Neuronal stem cell (in vitro differentiated cells): ENCODE data around the gene TRAP1.

ENCODE experiments used
- DNase-seq: peaks from one replicate; pipeline ENCODE4 v3.0.0-alpha.2; 2013; ENCODE audit warnings: low spot score
- H2AFZ ChIP-seq: one replicate; pipeline ENCODE4 v1.6.1; 2013; ENCODE audit warnings: mild to moderate bottlenecking, low read length, inconsistent platforms
- H2AK5ac ChIP-seq: 2 replicates; pipeline ENCODE4 v1.6.1; 2013; ENCODE audit warnings: low read depth, mild to moderate bottlenecking, inconsistent platforms, low read length, moderate library complexity, mixed read lengths
- H2BK120ac ChIP-seq: 2 replicates; pipeline ENCODE4 v1.6.1; 2013; ENCODE audit warnings: low read depth, mild to moderate bottlenecking, inconsistent platforms, low read length, moderate library complexity, mixed read lengths
- H2BK12ac ChIP-seq: one replicate; pipeline ENCODE4 v1.6.1; 2013; ENCODE audit warnings: low read length, inconsistent platforms
- H2BK15ac ChIP-seq: 2 replicates; pipeline ENCODE4 v1.6.1; 2013; ENCODE audit warnings: mild to moderate bottlenecking, low read length, inconsistent platforms, mixed read lengths
- H2BK5ac ChIP-seq: one replicate; pipeline ENCODE4 v1.6.1; 2013; ENCODE audit warnings: inconsistent platforms, mild to moderate bottlenecking, low read length, moderate library complexity
- H3K14ac ChIP-seq: one replicate; pipeline ENCODE4 v1.6.1; 2013; ENCODE audit warnings: low read length, inconsistent platforms
- H3K18ac ChIP-seq: 2 replicates; pipeline ENCODE4 v1.6.1; 2013; ENCODE audit warnings: low read length, inconsistent platforms
- H3K23ac ChIP-seq: 2 replicates; pipeline ENCODE4 v1.6.1; 2013; ENCODE audit warnings: low read depth, mild to moderate bottlenecking, mixed read lengths, low read length, inconsistent platforms; ENCODE audit not compliant: poor library complexity
- H3K27ac ChIP-seq: replicated peaks from 3 replicates; pipeline ENCODE4 v1.5.1; 2013; ENCODE audit warnings: low read length, inconsistent platforms
- H3K27me3 ChIP-seq, 3 experiments: 2 replicates each; pipeline ENCODE4 v1.6.1; 2013; ENCODE audit warnings: low read length in 3 of 3, mild to moderate bottlenecking in 2 of 3, inconsistent platforms in 1 of 3, low read depth in 1 of 3, mixed read lengths in 1 of 3, moderate library complexity in 1 of 3; ENCODE audit not compliant: control insufficient read depth in 3 of 3, insufficient read depth in 3 of 3
- H3K36me3 ChIP-seq, 2 donors: replicated peaks in 1 of 2; 2 replicates each; pipeline ENCODE4 v1.6.1; 2013; ENCODE audit warnings: low read length in 2 of 2; ENCODE audit not compliant: control insufficient read depth in 2 of 2, insufficient read depth in 2 of 2
- H3K4ac ChIP-seq: 2 replicates; pipeline ENCODE4 v1.6.1; 2013; ENCODE audit warnings: inconsistent platforms, mild to moderate bottlenecking, low read length, moderate library complexity
- H3K4me1 ChIP-seq, 2 donors: 1 replicate in 1 of 2; 2 replicates in 1 of 2; pipeline ENCODE4 v1.6.1; 2013; ENCODE audit warnings: low read length in 2 of 2, low read depth in 1 of 2; ENCODE audit not compliant: control insufficient read depth in 2 of 2, insufficient read depth in 1 of 2
- H3K4me2 ChIP-seq: one replicate; pipeline ENCODE4 v1.6.1; 2013; ENCODE audit warnings: mild to moderate bottlenecking, low read length, inconsistent platforms; ENCODE audit not compliant: insufficient read depth, poor library complexity, severe bottlenecking
- H3K4me3 ChIP-seq, 2 donors: 2 replicates each; pipeline ENCODE4 v1.5.1; 2013; ENCODE audit warnings: low read length in 2 of 2, mild to moderate bottlenecking in 2 of 2, inconsistent platforms in 1 of 2, moderate library complexity in 1 of 2
- H3K79me1 ChIP-seq: one replicate; pipeline ENCODE4 v1.6.1; 2013; ENCODE audit warnings: low read depth, mild to moderate bottlenecking, inconsistent platforms, low read length, moderate library complexity
- H3K9ac ChIP-seq: one replicate; pipeline ENCODE4 v1.6.1; 2013; ENCODE audit warnings: mild to moderate bottlenecking, low read depth, low read length, inconsistent platforms; ENCODE audit not compliant: poor library complexity
- H3K9me3 ChIP-seq, 2 donors: replicated peaks in 1 of 2; 2 replicates each; pipeline versions ENCODE3 to v1.6.1; 2013; ENCODE audit warnings: low read length in 2 of 2, mild to moderate bottlenecking in 2 of 2, inconsistent platforms in 1 of 2, low read depth in 1 of 2, mixed read lengths in 1 of 2, moderate library complexity in 1 of 2; ENCODE audit not compliant: control insufficient read depth in 2 of 2, insufficient read depth in 1 of 2
- H4K8ac ChIP-seq: one replicate; pipeline ENCODE4 v1.6.1; 2013; ENCODE audit warnings: low read depth, mild to moderate bottlenecking, inconsistent platforms, low read length, moderate library complexity
- H4K91ac ChIP-seq: one replicate; pipeline ENCODE4 v1.6.1; 2013; ENCODE audit warnings: low read length, low read depth, mild to moderate bottlenecking, inconsistent platforms; ENCODE audit not compliant: poor library complexity
- WGBS, 2 donors: extraction: QIAGEN DNeasy Blood & Tissue Kit; methylation state at CpG; one replicate each; pipeline ENCODE4 v1.1.7; 2013; ENCODE audit warnings: missing lambda C conversion rate in 2 of 2, mixed read lengths in 1 of 2; ENCODE audit not compliant: insufficient read length in 2 of 2, insufficient replicate concordance in 1 of 2; ENCODE audit errors: extremely low coverage in 2 of 2; 5-methylcytosine and 5-hydroxymethylcytosine counted together

The TRAP1 gene

DNA sequence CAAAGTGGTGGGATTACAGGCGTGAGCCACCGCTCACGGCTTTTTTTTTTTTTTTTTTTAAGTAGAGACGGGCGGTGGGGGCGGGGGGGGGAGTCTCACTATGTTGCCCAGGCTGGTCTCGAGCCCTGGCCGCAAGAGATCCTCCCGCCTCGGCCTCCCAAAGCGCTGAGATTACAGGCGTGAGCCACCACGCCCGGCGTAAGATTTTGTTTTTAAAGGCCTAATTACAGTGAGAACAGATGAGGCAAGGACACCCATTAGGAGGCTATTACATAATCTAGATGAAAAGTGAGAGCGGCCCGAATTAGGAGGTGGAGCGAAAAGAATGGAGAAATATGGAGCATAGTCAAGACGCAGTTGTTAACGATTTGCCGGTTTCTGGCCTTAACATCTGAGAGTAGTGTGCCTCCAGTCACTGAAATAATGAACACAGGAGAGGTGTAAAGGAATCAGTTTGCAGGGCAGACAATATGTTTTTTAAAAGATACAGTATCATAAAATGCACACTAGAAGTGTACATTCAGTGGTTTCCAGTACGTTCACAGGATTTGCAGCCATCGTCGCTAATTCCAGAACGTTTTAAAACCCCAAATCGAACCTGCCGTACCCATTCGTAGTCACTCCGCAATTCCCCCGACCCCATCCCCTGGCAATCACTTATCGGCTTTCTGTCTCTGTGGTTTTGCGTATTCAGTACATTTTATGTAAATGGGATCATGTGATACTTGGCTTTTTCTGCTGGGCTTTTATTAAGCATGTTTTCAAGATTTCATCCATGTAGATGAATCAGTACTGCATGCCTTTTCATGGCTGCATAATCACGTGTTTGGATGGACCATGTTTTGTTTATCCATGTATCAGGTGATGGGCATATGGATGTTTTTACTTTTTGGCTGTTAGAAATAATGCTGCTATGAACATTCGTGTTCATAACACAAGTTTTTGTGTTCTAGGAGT, 104.5 kb downstream of the TRAP1 start:
- Histone ChIP-seq H3K79me1 (peaks cover 5% of the 10 kb centered on the region), H3K14ac (no peak overlapping the region), H2AK5ac (no peak overlapping the region), H3K18ac (no peak overlapping the region), H4K91ac (no peak overlapping the region), H2BK15ac (no peak overlapping the region), H3K4me1 (peaks cover 5 to 8% of the 10 kb centered on the region in 2 donors), H3K4ac (no peak overlapping the region), H3K27me3 (no peaks in the 10 kb centered on the region), H3K9ac (no peak overlapping the region), H3K23ac (no peak overlapping the region), H2BK120ac (no peak overlapping the region), H4K8ac (no peak overlapping the region), H3K9me3 (no peaks in the 10 kb centered on the region), H3K36me3 (peaks cover 4 to 32% of the 10 kb centered on the region in 2 donors), H3K4me3 (peak overlapping the region in 1 of 2 donors; percentile 69), H3K4me2 (no peak overlapping the region), H2BK5ac (no peak overlapping the region), H2BK12ac (no peak overlapping the region), H2AFZ (peak overlapping the region; percentile 99), H3K27ac (no peak overlapping the region)
- WGBS, 2 donors, result no CpG with 5 or more reads among the region's 34 CpGs
- DNase-seq, result no peak

DNA sequence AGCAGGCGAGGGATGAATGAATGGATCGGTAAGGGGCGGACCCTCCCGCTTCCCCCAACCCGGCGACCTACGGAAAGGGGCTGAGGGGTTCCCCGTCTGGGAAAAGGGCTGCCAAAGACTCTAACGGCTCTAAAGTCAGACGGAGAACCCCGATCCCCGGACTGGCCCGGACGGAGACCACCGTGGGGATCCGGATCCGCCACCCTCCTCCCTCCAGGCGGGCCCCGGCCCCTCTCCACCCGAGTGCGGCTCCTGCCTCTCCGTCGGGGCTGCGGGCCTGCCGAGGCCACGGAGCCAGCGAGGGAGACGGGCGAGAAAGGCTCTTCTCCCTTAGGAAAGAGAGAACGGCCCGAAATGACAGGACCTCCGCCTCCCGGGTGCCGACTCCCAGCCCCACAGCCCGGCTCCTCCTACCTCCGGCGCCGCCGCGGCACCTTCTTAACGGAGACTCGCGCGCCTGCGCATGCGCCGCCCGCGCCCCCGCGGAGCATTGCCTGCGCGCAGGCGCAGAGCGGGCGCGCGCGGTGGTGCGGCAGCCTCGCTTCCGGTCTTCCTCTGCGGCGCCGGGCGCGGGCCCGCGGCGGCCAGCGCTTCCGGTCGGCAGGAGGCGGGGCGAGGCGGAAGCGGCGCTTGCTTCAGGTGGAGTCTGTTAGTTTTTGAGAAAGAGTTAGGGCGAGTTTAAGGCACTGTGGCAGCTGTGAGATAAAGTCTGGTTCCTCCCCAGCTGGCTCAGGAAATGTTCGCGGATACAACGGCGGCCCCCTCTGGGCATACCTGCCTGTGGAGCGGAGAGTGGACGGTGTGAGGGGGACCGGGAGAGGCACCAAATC, 106.0 kb downstream of the TRAP1 start, which contains the start of gene SLX4:
TSS of gene SLX4 (minus strand) at position 461 of the 830 bp plus-strand sequence. CDS start 2,642 bp downstream, outside the sequence.
- Histone ChIP-seq H3K14ac (peak within 1 kb of the TSS; percentile 91), H3K18ac (peak within 1 kb of the TSS; percentile 99), H3K36me3 (peaks cover 4 to 41% of the 10 kb centered on the region in 2 donors), H3K9me3 (no peaks in the 10 kb centered on the region), H3K79me1 (peaks cover 6% of the 10 kb centered on the region), H2BK5ac (peak within 1 kb of the TSS; percentile 90), H2BK15ac (no peak within 1 kb of the TSS), H2AFZ (peak within 1 kb of the TSS; percentile 99), H3K23ac (peak within 1 kb of the TSS; percentile 65), H3K4ac (peak within 1 kb of the TSS; percentile 91), H4K91ac (no peak within 1 kb of the TSS), H3K4me2 (peak within 1 kb of the TSS; percentile 84), H3K4me1 (peaks cover 5 to 8% of the 10 kb centered on the region in 2 donors), H2BK12ac (no peak within 1 kb of the TSS), H3K4me3 (peak within 1 kb of the TSS; percentile 69 to 90), H2BK120ac (peak within 1 kb of the TSS; percentile 95), H4K8ac (no peak within 1 kb of the TSS), H2AK5ac (peak within 1 kb of the TSS; percentile 95), H3K27ac (peak within 1 kb of the TSS; percentile 57), H3K27me3 (no peaks in the 10 kb centered on the region), H3K9ac (peak within 1 kb of the TSS; percentile 92)
- WGBS, 2 donors, result no CpG with 5 or more reads among the region's 86 CpGs
- DNase-seq, result peak; percentile 97

DNA sequence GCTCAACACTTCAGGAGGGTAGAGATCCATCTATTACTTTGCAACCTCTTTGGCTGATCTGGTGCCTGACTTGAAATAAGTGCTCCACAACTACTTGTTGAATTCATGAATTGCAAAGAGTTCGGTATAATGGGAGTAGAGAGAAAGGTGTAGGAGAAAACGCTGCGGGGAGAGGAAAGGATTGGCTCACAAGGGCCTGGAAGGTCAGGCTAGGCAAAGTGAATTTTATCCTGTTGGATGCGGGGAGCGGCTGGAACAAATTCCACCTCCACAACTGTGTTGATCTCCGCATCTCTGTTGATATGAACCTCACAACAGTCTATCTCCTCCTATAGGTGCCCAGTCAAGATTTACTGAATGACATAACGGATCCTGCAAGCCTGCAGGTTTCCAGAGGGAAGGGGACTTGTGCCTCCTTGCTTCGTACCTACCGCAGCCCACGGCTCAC, 106.6 kb downstream of the TRAP1 start:
- H4K91ac ChIP-seq, result no peak overlapping the region
- DNase-seq, result peak; percentile 33

More for the DNA sequence above, 106.6 kb downstream of the TRAP1 start:
- no peak overlapping the region for H2BK120ac ChIP-seq
- H3K23ac ChIP-seq, result no peak overlapping the region
- H3K4me1 ChIP-seq, result peaks cover 5 to 8% of the 10 kb centered on the region in 2 donors
- H2BK12ac ChIP-seq, result no peak overlapping the region
- H3K9me3 ChIP-seq, result no peaks in the 10 kb centered on the region
- H3K18ac ChIP-seq, result no peak overlapping the region
- no peak overlapping the region for H3K4ac ChIP-seq
- H3K4me3 ChIP-seq, result peak overlapping the region; percentile 69 to 90
- peaks cover 6% of the 10 kb centered on the region for H3K79me1 ChIP-seq
- peak overlapping the region; percentile 99 for H2AFZ ChIP-seq
- H2AK5ac ChIP-seq, result no peak overlapping the region
- H4K8ac ChIP-seq, result no peak overlapping the region
- no peaks in the 10 kb centered on the region for H3K27me3 ChIP-seq
- WGBS, 2 donors, result no CpG with 5 or more reads among the region's 10 CpGs
- peak overlapping the region; percentile 90 for H2BK5ac ChIP-seq
- no peak overlapping the region for H2BK15ac ChIP-seq
- peak overlapping the region; percentile 70 for H3K4me2 ChIP-seq
- H3K9ac ChIP-seq, result peak overlapping the region; percentile 92
- H3K27ac ChIP-seq, result no peak overlapping the region
- peak overlapping the region; percentile 84 for H3K14ac ChIP-seq
- H3K36me3 ChIP-seq, result peaks cover 6 to 45% of the 10 kb centered on the region in 2 donors
